Lung (tissue), 13 donors: ENCODE results near the gene AKT1S1. TPM values are rescaled to one million over a fixed set of nuclear protein-coding genes. Genes with fewer than 3 reads are reported as not detected.
"Not testable (repeated sequence)": the region's sequence is repeated elsewhere in the genome, so short reads cannot be mapped to it uniquely, and the experiment has no call there.

Source experiments
- ATAC-seq: fragments of 200-7000 bp; cut with Tn5 transposase; one replicate; pipeline ENCODE4 v1.9.1; 2020; ENCODE audit warnings: moderate number of reproducible peaks; ENCODE audit not compliant: insufficient read depth, low FRiP score
- DNase-seq, 3 donors: peaks; one replicate each; pipeline ENCODE4 v3.0.0-alpha.2; 2013 to 2017
- H3K27ac ChIP-seq, 2 donors: one replicate each; pipeline ENCODE4 v1.5.1; 2013; ENCODE audit warnings: mild to moderate bottlenecking in 2 of 2, moderate library complexity in 2 of 2, control low read depth in 1 of 2, inconsistent platforms in 1 of 2, low read depth in 1 of 2, low read length in 1 of 2
- H3K27me3 ChIP-seq, 3 donors: one replicate each; pipeline ENCODE4 v1.5.1; 2013; ENCODE audit warnings: low read length in 2 of 3; ENCODE audit not compliant: control insufficient read depth in 3 of 3, insufficient read depth in 3 of 3
- H3K36me3 ChIP-seq, 4 donors: one replicate each; pipeline ENCODE4 v1.5.1; 2013; ENCODE audit warnings: low read length in 4 of 4, mild to moderate bottlenecking in 1 of 4, moderate library complexity in 1 of 4; ENCODE audit not compliant: control insufficient read depth in 4 of 4, insufficient read depth in 4 of 4
- H3K4me1 ChIP-seq, 5 donors: one replicate each; pipeline ENCODE4 v1.5.1; 2013; ENCODE audit warnings: low read length in 5 of 5, mild to moderate bottlenecking in 2 of 5, moderate library complexity in 1 of 5; ENCODE audit not compliant: control insufficient read depth in 5 of 5, insufficient read depth in 5 of 5
- H3K4me3 ChIP-seq: one replicate; pipeline ENCODE4 v1.5.1; 2013; ENCODE audit warnings: mild to moderate bottlenecking, control low read depth, moderate library complexity
- H3K9ac ChIP-seq, 2 donors: one replicate each; pipeline ENCODE4 v1.5.1; 2013; ENCODE audit warnings: low read length in 2 of 2, control low read depth in 1 of 2; ENCODE audit not compliant: insufficient read depth in 1 of 2
- H3K9me3 ChIP-seq, 4 donors: one replicate each; pipeline ENCODE4 v1.5.1; 2013; ENCODE audit warnings: low read length in 3 of 4, mild to moderate bottlenecking in 1 of 4, moderate library complexity in 1 of 4; ENCODE audit not compliant: control insufficient read depth in 4 of 4, insufficient read depth in 3 of 4
- CTCF ChIP-seq: IDR thresholded peaks from 2 replicates; pipeline ENCODE4 v1.5.1; 2012; ENCODE audit warnings: mild to moderate bottlenecking; ENCODE audit errors: control extremely low read depth, extremely low read depth
- WGBS, 2 donors: extraction: QIAGEN DNeasy Blood & Tissue Kit; methylation state at CpG; one replicate each; pipeline ENCODE4 v1.1.7; 2013; 5-methylcytosine and 5-hydroxymethylcytosine counted together
- polyA plus RNA-seq, 2 donors: library from polyadenylated mRNA; stranded (reverse); fragments of 200-250 nt; gene quantifications; one replicate each; pipeline ENCODE4 v1.2.1, GENCODE V29; 2013
- small RNA-seq: library from RNA; depleted of rRNA; stranded (forward); fragments of <200 nt; gene quantifications from one replicate; pipeline ENCODE3, GENCODE V24; 2014; ENCODE audit warnings: low replicate concordance
- total RNA-seq, 2 donors: library from RNA; depleted of rRNA in 1 of 2; stranded (reverse); fragments of >200 nt in 1 of 2; gene quantifications; one replicate each; pipeline ENCODE4 v1.2.1, GENCODE V29; 2014 to 2021
- donor health status: control.
- donor health status: control.
- donor health status: Bipolar disorder and iron deficiency.
- donor health status: healthy.
- donor health status: DM: yes; HTN: yes; CAD: no.

Gene AKT1S1
- total and polyA plus RNA-seq, 4 donors = 6.7 to 46.4 (median 35.9) TPM

- WGBS, 2 donors = 68 to 82% methylated on average over 10 of the region's 10 CpGs
- Histone ChIP-seq H3K9ac (no peak overlapping the region), H3K4me3 (no peak overlapping the region), H3K9me3 (no peaks in the 10 kb centered on the region), H3K36me3 (peaks cover 0 to 17% (median 10%) of the 10 kb centered on the region in 4 donors), H3K27ac (peak overlapping the region; percentile 45 to 79), H3K27me3 (no peaks in the 10 kb centered on the region), H3K4me1 (peaks cover 0 to 9% (median 4%) of the 10 kb centered on the region in 5 donors)
- TF ChIP-seq CTCF = no peak
- ATAC-seq (no peak), DNase-seq (no peak)
Measured at GRCh38 chr19:49820125-49820524, 57.0 kb downstream of the AKT1S1 start.

GRCh38 chr19:49819452-49820115 lies 57.6 kb downstream of the AKT1S1 start:
- Histone ChIP-seq H3K9ac (peak overlapping the region; percentile 97 to 98), H3K27ac (peak overlapping the region; percentile 45 to 95), H3K36me3 (peaks cover 0 to 17% (median 10%) of the 10 kb centered on the region in 4 donors)
- WGBS, 2 donors = 75 to 89% methylated on average over 7 of the region's 7 CpGs
- not testable (repeated sequence) for H3K4me1 ChIP-seq, H3K27me3 ChIP-seq, H3K4me3 ChIP-seq, ATAC-seq, DNase-seq, H3K9me3 ChIP-seq

Small RNAs within 50 kb of the gene (small RNA-seq; reads per million reads assigned to genes)
- not detected for gene MIR4749

Other genes with a start within 250 kb of the AKT1S1 start
- gene RRAS, start 237.2 kb downstream of the AKT1S1 start, total RNA-seq = 10 to 100 TPM; 26.3 to 71.6 TPM
- gene RRAS, start 237.2 kb downstream of the AKT1S1 start, polyA plus RNA-seq = 100 to 1,000 TPM; 140 to 180 TPM
- 10 to 100 TPM; 22.5 to 80.2 TPM for gene SCAF1, start 235.1 kb downstream of the AKT1S1 start, total RNA-seq
- 10 to 100 TPM; 24.3 to 26.7 TPM for gene SCAF1, start 235.1 kb downstream of the AKT1S1 start, polyA plus RNA-seq
- 10 to 100 TPM; 52.8 to 97.3 TPM for gene IRF3, start 211.5 kb downstream of the AKT1S1 start, total RNA-seq
- gene IRF3, start 211.5 kb downstream of the AKT1S1 start, polyA plus RNA-seq = 10 to 100 TPM; 70.7 to 92.2 TPM
- 10 to 100 TPM in 1 of 2 donors, 1 to 10 TPM in 1; 3.5 to 26.1 TPM for gene BCL2L12, start 211.4 kb downstream of the AKT1S1 start, total RNA-seq
- 10 to 100 TPM; 18.3 to 23.5 TPM for gene BCL2L12, start 211.4 kb downstream of the AKT1S1 start, polyA plus RNA-seq
- 100 to 1,000 TPM; 124 to 130 TPM for gene PRMT1, start 200.1 kb downstream of the AKT1S1 start, total RNA-seq
- gene PRMT1, start 200.1 kb downstream of the AKT1S1 start, polyA plus RNA-seq = 100 to 1,000 TPM; 122 to 254 TPM
- gene ADM5, start 187.8 kb downstream of the AKT1S1 start, total RNA-seq = 1 to 10 TPM in 1 of 2 donors, under 1 TPM in 1; 0.60 to 4.2 TPM
- 1 to 10 TPM; 2.5 to 3.5 TPM for gene ADM5, start 187.8 kb downstream of the AKT1S1 start, polyA plus RNA-seq
- gene CPT1C, start 186.2 kb downstream of the AKT1S1 start, total RNA-seq = 1 to 10 TPM; 3.6 to 5.9 TPM
- 1 to 10 TPM; 2.7 to 3.4 TPM for gene CPT1C, start 186.2 kb downstream of the AKT1S1 start, polyA plus RNA-seq
- under 1 TPM; 0.23 to 0.83 TPM for gene TSKS, start 114.0 kb downstream of the AKT1S1 start, total RNA-seq
- gene TSKS, start 114.0 kb downstream of the AKT1S1 start, polyA plus RNA-seq = under 1 TPM; 0.56 to 0.65 TPM
- gene AP2A1, start 110.4 kb downstream of the AKT1S1 start, total RNA-seq = 10 to 100 TPM; 44.9 to 87.2 TPM
- gene AP2A1, start 110.4 kb downstream of the AKT1S1 start, polyA plus RNA-seq = 10 to 100 TPM; 31.5 to 64.0 TPM
- 10 to 100 TPM; 33.9 to 36.8 TPM for gene FUZ, start 64.1 kb downstream of the AKT1S1 start, total RNA-seq
- gene FUZ, start 64.1 kb downstream of the AKT1S1 start, polyA plus RNA-seq = 10 to 100 TPM; 18.4 to 26.5 TPM
- gene MED25, start 59.1 kb downstream of the AKT1S1 start, total RNA-seq = 10 to 100 TPM; 43.6 to 75.2 TPM
- gene MED25, start 59.1 kb downstream of the AKT1S1 start, polyA plus RNA-seq = 10 to 100 TPM; 42.6 to 52.6 TPM
- gene PTOV1, start 26.2 kb downstream of the AKT1S1 start, total RNA-seq = 100 to 1,000 TPM in 1 of 2 donors, 10 to 100 TPM in 1; 77.4 to 115 TPM
- gene PTOV1, start 26.2 kb downstream of the AKT1S1 start, polyA plus RNA-seq = 100 to 1,000 TPM in 1 of 2 donors, 10 to 100 TPM in 1; 62.9 to 101 TPM
- gene PNKP, start 9.8 kb downstream of the AKT1S1 start, total RNA-seq = 100 to 1,000 TPM in 1 of 2 donors, 10 to 100 TPM in 1; 44.7 to 120 TPM
- gene PNKP, start 9.8 kb downstream of the AKT1S1 start, polyA plus RNA-seq = 10 to 100 TPM; 53.3 to 75.1 TPM
- gene TBC1D17, start 347 bp upstream of the AKT1S1 start, total RNA-seq = 10 to 100 TPM; 23.3 to 52.9 TPM
- gene TBC1D17, start 347 bp upstream of the AKT1S1 start, polyA plus RNA-seq = 10 to 100 TPM; 27.6 to 37.1 TPM
- 1 to 10 TPM; 3.6 to 3.7 TPM for gene IL4I1, start 19.5 kb upstream of the AKT1S1 start, total RNA-seq
- 10 to 100 TPM in 1 of 2 donors, 1 to 10 TPM in 1; 3.8 to 21.2 TPM for gene IL4I1, start 19.5 kb upstream of the AKT1S1 start, polyA plus RNA-seq
- 10 to 100 TPM in 1 of 2 donors, 1 to 10 TPM in 1; 7.0 to 31.3 TPM for gene ATF5, start 51.9 kb upstream of the AKT1S1 start, total RNA-seq
- gene ATF5, start 51.9 kb upstream of the AKT1S1 start, polyA plus RNA-seq = 10 to 100 TPM; 36.5 to 49.1 TPM
- gene NUP62, start 52.1 kb upstream of the AKT1S1 start, total RNA-seq = 10 to 100 TPM; 37.4 to 38.5 TPM
- 10 to 100 TPM; 16.2 to 45.9 TPM for gene NUP62, start 52.1 kb upstream of the AKT1S1 start, polyA plus RNA-seq
- 1 to 10 TPM; 1.5 to 6.5 TPM for gene SIGLEC11, start 83.8 kb upstream of the AKT1S1 start, total RNA-seq
- gene SIGLEC11, start 83.8 kb upstream of the AKT1S1 start, polyA plus RNA-seq = 1 to 10 TPM; 1.3 to 5.0 TPM
- gene VRK3, start 148.0 kb upstream of the AKT1S1 start, total RNA-seq = 10 to 100 TPM; 33.3 to 48.0 TPM
- 10 to 100 TPM; 15.7 to 35.4 TPM for gene VRK3, start 148.0 kb upstream of the AKT1S1 start, polyA plus RNA-seq
- gene ZNF473, start 148.7 kb upstream of the AKT1S1 start, total RNA-seq = 10 to 100 TPM in 1 of 2 donors, 1 to 10 TPM in 1; 9.2 to 10.4 TPM
- gene ZNF473, start 148.7 kb upstream of the AKT1S1 start, polyA plus RNA-seq = 1 to 10 TPM; 2.8 to 3.9 TPM